ENCODE results near the gene GPR39. TPM values are rescaled to one million over a fixed set of nuclear protein-coding genes. Genes with fewer than 3 reads are reported as not detected.

The GPR39 gene
- total and polyA plus RNA-seq, 7 experiments from 2014 or later = not detected

- Mint-ChIP-seq H3K4me3 (no peak overlapping the region), H3K4me1 (peaks cover 0 to 2% (median 0%) of the 10 kb centered on the region in 7 donors), H3K27me3 (no peaks in the 10 kb centered on the region), H3K9me3 (peaks cover 0 to 19% (median 1%) of the 10 kb centered on the region in 11 donors), H3K27ac (no peak overlapping the region), H3K36me3 (no peaks in the 10 kb centered on the region)
- POLR2A ChIA-PET = no interaction called here
- Histone ChIP-seq H3K36me3 (ENCODE audit: control insufficient read depth in 2 of 3, insufficient read depth in 3 of 3, low read length in 3 of 3) (no peaks in the 10 kb centered on the region), H3K9me3 (ENCODE audit: control insufficient read depth in 2 of 3, low read length in 3 of 3) (no peaks in the 10 kb centered on the region), H3K4me3 (ENCODE audit: low read length) (no peak overlapping the region), H3K4me1 (ENCODE audit: control insufficient read depth in 2 of 2, insufficient read depth in 2 of 2, low read length in 2 of 2) (no peaks in the 10 kb centered on the region), H3K27ac (ENCODE audit: low read depth, low read length) (no peak overlapping the region), H3K27me3 (ENCODE audit: control insufficient read depth in 2 of 2, insufficient read depth in 2 of 2, low read length in 2 of 2) (no peaks in the 10 kb centered on the region)
- intact Hi-C loops (cut with micrococcal nuclease) = no loop called here
- DNase-seq (no peak), ATAC-seq (no peak)
- CTCF ChIA-PET = no interaction called here
These were observed 210.9 kb downstream of the GPR39 start for GRCh38 chr2:132627536-132627935.

- CTCF ChIA-PET = no interaction called here
- intact Hi-C loops (cut with micrococcal nuclease) = no loop called here
These were observed 215.5 kb downstream of the GPR39 start for GRCh38 chr2:132632000-132632649.

GRCh38 chr2:132633635-132634034 lies 217.0 kb downstream of the GPR39 start:
- no peaks in the 10 kb centered on the region for H3K4me1 ChIP-seq (ENCODE audit: control insufficient read depth in 2 of 2, insufficient read depth in 2 of 2, low read length in 2 of 2)
- Mint-ChIP-seq H3K4me1 (peaks cover 0 to 2% (median 0%) of the 10 kb centered on the region in 7 donors), H3K27ac (no peak overlapping the region), H3K27me3 (peaks cover 0 to 11% (median 4%) of the 10 kb centered on the region in 5 donors), H3K36me3 (no peaks in the 10 kb centered on the region), H3K9me3 (peaks cover 0 to 23% (median 3%) of the 10 kb centered on the region in 11 donors), H3K4me3 (no peak overlapping the region)
- ChIA-PET POLR2A (no interaction called here), CTCF (no interaction called here)
- no peak overlapping the region for H3K4me3 ChIP-seq (ENCODE audit: low read length)
- no peak overlapping the region for H3K27ac ChIP-seq (ENCODE audit: low read depth, low read length)
- intact Hi-C loops (cut with micrococcal nuclease) = no loop called here
- ATAC-seq (no peak), DNase-seq (no peak)
- H3K9me3 ChIP-seq (ENCODE audit: control insufficient read depth in 2 of 3, low read length in 3 of 3) = peaks cover 0 to 3% (median 0%) of the 10 kb centered on the region in 3 experiments
- no peaks in the 10 kb centered on the region for H3K27me3 ChIP-seq (ENCODE audit: control insufficient read depth in 2 of 2, insufficient read depth in 2 of 2, low read length in 2 of 2)
- H3K36me3 ChIP-seq (ENCODE audit: control insufficient read depth in 2 of 3, insufficient read depth in 3 of 3, low read length in 3 of 3) = no peaks in the 10 kb centered on the region

More at GRCh38 chr2:132632000-132632649, 215.5 kb downstream of the GPR39 start:
- Histone ChIP-seq H3K36me3 (ENCODE audit: control insufficient read depth in 2 of 3, insufficient read depth in 3 of 3, low read length in 3 of 3) (no peaks in the 10 kb centered on the region), H3K27ac (ENCODE audit: low read depth, low read length) (no peak overlapping the region), H3K4me3 (ENCODE audit: low read length) (no peak overlapping the region), H3K27me3 (ENCODE audit: control insufficient read depth in 2 of 2, insufficient read depth in 2 of 2, low read length in 2 of 2) (no peaks in the 10 kb centered on the region), H3K9me3 (ENCODE audit: control insufficient read depth in 2 of 3, low read length in 3 of 3) (peaks cover 0 to 3% (median 0%) of the 10 kb centered on the region in 3 experiments), H3K4me1 (ENCODE audit: control insufficient read depth in 2 of 2, insufficient read depth in 2 of 2, low read length in 2 of 2) (no peaks in the 10 kb centered on the region)
- DNase-seq (no peak), ATAC-seq (no peak)
- H3K27ac Mint-ChIP-seq = no peak overlapping the region
- no peaks in the 10 kb centered on the region for H3K36me3 Mint-ChIP-seq
- H3K9me3 Mint-ChIP-seq = peaks cover 0 to 27% (median 3%) of the 10 kb centered on the region in 11 donors
- POLR2A ChIA-PET = no interaction called here
- H3K4me1 Mint-ChIP-seq = peaks cover 0 to 2% (median 0%) of the 10 kb centered on the region in 7 donors
- H3K27me3 Mint-ChIP-seq = peaks cover 0 to 11% (median 0%) of the 10 kb centered on the region in 5 donors
- H3K4me3 Mint-ChIP-seq = no peak overlapping the region

DNA sequence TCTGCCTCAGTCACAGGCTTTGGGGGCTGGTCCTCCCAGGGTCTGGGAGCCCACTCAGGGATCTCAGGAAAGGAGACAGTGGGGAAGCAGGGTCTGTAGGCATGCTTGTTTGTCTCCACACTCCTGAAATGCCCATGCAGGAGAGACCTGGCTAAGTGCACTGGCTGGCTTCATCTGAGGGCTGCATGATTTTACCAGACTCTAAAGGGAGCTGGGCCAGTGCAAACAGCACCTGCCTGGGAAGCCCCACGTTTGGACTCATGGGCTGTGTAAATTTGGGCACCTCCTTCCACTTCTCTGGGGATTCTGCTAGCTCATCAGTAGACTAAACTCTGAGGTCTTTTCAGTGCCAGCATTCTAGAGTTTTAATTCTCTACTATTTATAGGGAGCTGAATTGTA lies 219.7 kb downstream of the GPR39 start:
- H3K27ac Mint-ChIP-seq = no peak overlapping the region
- DNase-seq = no peak
- Histone ChIP-seq H3K4me1 (ENCODE audit: control insufficient read depth in 2 of 2, insufficient read depth in 2 of 2, low read length in 2 of 2) (no peaks in the 10 kb centered on the region), H3K27ac (ENCODE audit: low read depth, low read length) (no peak overlapping the region), H3K4me3 (ENCODE audit: low read length) (no peak overlapping the region), H3K36me3 (ENCODE audit: control insufficient read depth in 2 of 3, insufficient read depth in 3 of 3, low read length in 3 of 3) (no peaks in the 10 kb centered on the region), H3K9me3 (ENCODE audit: control insufficient read depth in 2 of 3, low read length in 3 of 3) (peaks cover 0 to 3% (median 0%) of the 10 kb centered on the region in 3 experiments), H3K27me3 (ENCODE audit: control insufficient read depth in 2 of 2, insufficient read depth in 2 of 2, low read length in 2 of 2) (no peaks in the 10 kb centered on the region)
- ChIA-PET POLR2A (no interaction called here), CTCF (no interaction called here)
- H3K36me3 Mint-ChIP-seq = no peaks in the 10 kb centered on the region
- intact Hi-C loops (cut with micrococcal nuclease) = no loop called here
- H3K9me3 Mint-ChIP-seq = peaks cover 0 to 14% (median 6%) of the 10 kb centered on the region in 11 donors
- H3K27me3 Mint-ChIP-seq = peaks cover 0 to 11% (median 4%) of the 10 kb centered on the region in 5 donors
- ATAC-seq = no peak
- no peak overlapping the region for H3K4me3 Mint-ChIP-seq
- H3K4me1 Mint-ChIP-seq = peaks cover 0 to 2% (median 0%) of the 10 kb centered on the region in 7 donors

- CTCF ChIA-PET = no interaction called here
- peaks cover 0 to 2% (median 0%) of the 10 kb centered on the region in 7 donors for H3K4me1 Mint-ChIP-seq
- POLR2A ChIA-PET = no interaction called here
These were observed 221.9 kb downstream of the GPR39 start for GRCh38 chr2:132638313-132639040.

DNA sequence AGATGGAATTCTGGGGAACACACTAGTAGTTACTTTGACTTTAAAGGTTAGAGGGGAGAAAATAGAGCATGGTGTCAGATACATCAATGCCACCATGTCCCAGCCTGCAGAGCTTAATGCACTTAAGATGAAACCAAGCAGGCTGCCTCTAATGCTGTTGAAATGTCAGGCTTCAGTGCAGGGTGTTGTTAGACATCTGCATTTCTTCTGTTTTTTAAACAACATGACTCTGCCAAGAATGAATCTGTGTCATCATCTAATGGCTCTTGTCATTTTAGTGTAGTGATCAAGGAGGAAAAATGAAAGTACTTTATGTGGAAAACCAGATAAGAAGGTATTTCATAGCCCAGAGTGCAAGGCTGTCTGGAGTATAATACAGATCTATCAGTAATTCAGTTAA lies 223.5 kb downstream of the GPR39 start:
- H3K36me3 Mint-ChIP-seq = no peaks in the 10 kb centered on the region
- peaks cover 0 to 3% (median 0%) of the 10 kb centered on the region in 3 experiments for H3K9me3 ChIP-seq (ENCODE audit: control insufficient read depth in 2 of 3, low read length in 3 of 3)
- intact Hi-C loops (cut with micrococcal nuclease) = no loop called here
- DNase-seq = no peak
- POLR2A ChIA-PET = no interaction called here
- peaks cover 0 to 9% (median 7%) of the 10 kb centered on the region in 5 donors for H3K27me3 Mint-ChIP-seq
- peaks cover 0 to 5% (median 0%) of the 10 kb centered on the region in 11 donors for H3K9me3 Mint-ChIP-seq
- H3K4me1 Mint-ChIP-seq = peaks cover 0 to 2% (median 0%) of the 10 kb centered on the region in 7 donors
- H3K27me3 ChIP-seq (ENCODE audit: control insufficient read depth in 2 of 2, insufficient read depth in 2 of 2, low read length in 2 of 2) = no peaks in the 10 kb centered on the region
- no peak overlapping the region for H3K4me3 Mint-ChIP-seq
- H3K4me1 ChIP-seq (ENCODE audit: control insufficient read depth in 2 of 2, insufficient read depth in 2 of 2, low read length in 2 of 2) = no peaks in the 10 kb centered on the region
- H3K27ac Mint-ChIP-seq = no peak overlapping the region
- no peak for ATAC-seq
- no peak overlapping the region for H3K27ac ChIP-seq (ENCODE audit: low read depth, low read length)
- H3K36me3 ChIP-seq (ENCODE audit: control insufficient read depth in 2 of 3, insufficient read depth in 3 of 3, low read length in 3 of 3) = no peaks in the 10 kb centered on the region
- H3K4me3 ChIP-seq (ENCODE audit: low read length) = no peak overlapping the region
- CTCF ChIA-PET = no interaction called here

More at GRCh38 chr2:132638313-132639040, 221.9 kb downstream of the GPR39 start:
- H3K9me3 ChIP-seq (ENCODE audit: control insufficient read depth in 2 of 3, low read length in 3 of 3) = peaks cover 0 to 3% (median 0%) of the 10 kb centered on the region in 3 experiments
- Mint-ChIP-seq H3K9me3 (peaks cover 0 to 12% (median 5%) of the 10 kb centered on the region in 11 donors), H3K36me3 (no peaks in the 10 kb centered on the region), H3K27me3 (peaks cover 0 to 9% (median 7%) of the 10 kb centered on the region in 5 donors), H3K27ac (peak overlapping the region in 1 of 9 donors; percentile 10), H3K4me3 (no peak overlapping the region)
- DNase-seq (no peak), ATAC-seq (no peak)
- intact Hi-C loops (cut with micrococcal nuclease) = no loop called here
- no peaks in the 10 kb centered on the region for H3K27me3 ChIP-seq (ENCODE audit: control insufficient read depth in 2 of 2, insufficient read depth in 2 of 2, low read length in 2 of 2)
- H3K36me3 ChIP-seq (ENCODE audit: control insufficient read depth in 2 of 3, insufficient read depth in 3 of 3, low read length in 3 of 3) = no peaks in the 10 kb centered on the region
- H3K4me1 ChIP-seq (ENCODE audit: control insufficient read depth in 2 of 2, insufficient read depth in 2 of 2, low read length in 2 of 2) = no peaks in the 10 kb centered on the region
- no peak overlapping the region for H3K27ac ChIP-seq (ENCODE audit: low read depth, low read length)
- no peak overlapping the region for H3K4me3 ChIP-seq (ENCODE audit: low read length)
